Colonic mucosa (tissue), 4 donors: ENCODE measurements around the gene PARPBP. TPM values are rescaled to one million over a fixed set of nuclear protein-coding genes. Genes with fewer than 3 reads are reported as not detected.
"Not testable (repeated sequence)": the region's sequence is repeated elsewhere in the genome, so short reads cannot be mapped to it uniquely, and the experiment has no call there.

Experiments
- DNase-seq: peaks from one replicate; pipeline ENCODE4 v3.0.0-alpha.2; 2020
- H3K27ac ChIP-seq: fragments of 200-600 bp; one replicate; pipeline ENCODE4 v1.8.0; 2021
- H3K27me3 ChIP-seq: fragments of 200-600 bp; one replicate; pipeline ENCODE4 v1.8.0; 2021
- H3K36me3 ChIP-seq: fragments of 200-600 bp; one replicate; pipeline ENCODE4 v1.8.0; 2021
- H3K4me1 ChIP-seq: fragments of 200-600 bp; one replicate; pipeline ENCODE4 v1.8.0; 2021; ENCODE audit warnings: mild to moderate bottlenecking
- H3K4me3 ChIP-seq: fragments of 200-600 bp; one replicate; pipeline ENCODE4 v1.8.0; 2021
- H3K9ac ChIP-seq, 2 donors: one replicate each; pipeline ENCODE4 v1.7.0; 2013; ENCODE audit warnings: control low read depth in 2 of 2, low read depth in 2 of 2, low read length in 2 of 2
- H3K9me3 ChIP-seq: fragments of 200-600 bp; one replicate; pipeline ENCODE4 v1.8.0; 2021
- intact Hi-C: fragments of 100-400 bp; cut with DNase I; formaldehyde crosslinking; loops from one replicate; pipeline ENCODE4 v1.14.1; 2022
- total RNA-seq, 2 donors: library from RNA; stranded (reverse); fragmentation: NEBNext Ultra II Directional in 1 of 2; extraction: Animal tissue kit (Norgen Biotek cat#: 25700) in 1 of 2; gene quantifications; one replicate each; pipeline ENCODE4 v1.2.1, GENCODE V29; 2021
- TF ChIP-seq, protein P1 (sequence below): fragments of 200-600 bp; IDR thresholded peaks from one replicate; pipeline ENCODE4 v1.8.0; 2022; ENCODE audit warnings: antibody characterized with exemption, mild to moderate bottlenecking
- donor health status: healthy.
- donor health status: DM: no; HTN: no; CAD: no.
- donor health status: DM: no; HTN: no; CAD: no.

The PARPBP gene
- total RNA-seq, 2 donors from 2014 or later: 9.0 to 23.7 TPM

DNA sequence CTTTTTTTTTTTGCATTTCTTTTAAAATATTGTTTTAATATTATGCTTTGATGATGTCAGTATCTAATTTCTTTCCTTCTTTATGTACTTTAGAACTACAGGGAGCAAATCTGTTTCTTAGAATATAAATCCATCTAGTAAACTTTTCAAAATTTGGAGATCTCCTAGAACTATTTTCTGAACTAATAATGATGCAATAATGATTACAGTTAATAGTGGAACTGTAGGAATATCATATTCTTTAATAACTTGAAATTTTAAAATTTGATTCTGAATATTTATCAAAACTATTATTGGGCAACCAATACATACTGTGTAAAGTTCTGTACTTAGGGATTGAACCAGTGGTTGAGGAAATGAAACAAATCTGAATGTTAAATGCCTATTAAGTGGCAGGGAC, 100.8 kb downstream of the PARPBP start:
- DNase-seq: no peak
- Histone ChIP-seq H3K9ac (no peak overlapping the region), H3K27ac (no peak overlapping the region), H3K4me3 (no peak overlapping the region), H3K4me1 (no peaks in the 10 kb centered on the region), H3K27me3 (no peaks in the 10 kb centered on the region), H3K9me3 (no peaks in the 10 kb centered on the region), H3K36me3 (no peaks in the 10 kb centered on the region)
- intact Hi-C loops: no loop called here
- TF ChIP-seq, protein P1, sequence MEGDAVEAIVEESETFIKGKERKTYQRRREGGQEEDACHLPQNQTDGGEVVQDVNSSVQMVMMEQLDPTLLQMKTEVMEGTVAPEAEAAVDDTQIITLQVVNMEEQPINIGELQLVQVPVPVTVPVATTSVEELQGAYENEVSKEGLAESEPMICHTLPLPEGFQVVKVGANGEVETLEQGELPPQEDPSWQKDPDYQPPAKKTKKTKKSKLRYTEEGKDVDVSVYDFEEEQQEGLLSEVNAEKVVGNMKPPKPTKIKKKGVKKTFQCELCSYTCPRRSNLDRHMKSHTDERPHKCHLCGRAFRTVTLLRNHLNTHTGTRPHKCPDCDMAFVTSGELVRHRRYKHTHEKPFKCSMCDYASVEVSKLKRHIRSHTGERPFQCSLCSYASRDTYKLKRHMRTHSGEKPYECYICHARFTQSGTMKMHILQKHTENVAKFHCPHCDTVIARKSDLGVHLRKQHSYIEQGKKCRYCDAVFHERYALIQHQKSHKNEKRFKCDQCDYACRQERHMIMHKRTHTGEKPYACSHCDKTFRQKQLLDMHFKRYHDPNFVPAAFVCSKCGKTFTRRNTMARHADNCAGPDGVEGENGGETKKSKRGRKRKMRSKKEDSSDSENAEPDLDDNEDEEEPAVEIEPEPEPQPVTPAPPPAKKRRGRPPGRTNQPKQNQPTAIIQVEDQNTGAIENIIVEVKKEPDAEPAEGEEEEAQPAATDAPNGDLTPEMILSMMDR: no peak

DNA sequence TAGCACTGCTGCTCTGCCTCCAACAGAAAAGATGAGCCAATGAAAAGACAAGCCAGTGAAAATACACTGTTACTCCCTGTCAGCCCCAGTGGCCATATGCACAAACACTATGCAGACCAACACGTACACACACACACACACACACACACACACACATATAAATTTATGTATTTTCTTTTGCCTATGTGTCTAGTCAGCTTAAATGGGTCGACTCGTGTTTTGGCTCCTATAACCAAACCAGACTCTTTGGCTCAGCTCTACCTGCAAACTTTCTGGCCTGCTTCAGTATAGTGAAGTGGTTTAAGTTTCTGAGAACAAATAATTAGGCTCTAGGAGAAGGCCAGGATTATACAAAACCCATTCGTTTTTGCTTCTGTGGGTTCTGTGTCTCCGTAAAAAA, 108.0 kb downstream of the PARPBP start:
- H3K4me3 ChIP-seq: no peak overlapping the region
- no peaks in the 10 kb centered on the region for H3K27me3 ChIP-seq
- no peaks in the 10 kb centered on the region for H3K4me1 ChIP-seq
- TF ChIP-seq, protein P1: no peak
- H3K9ac ChIP-seq: no peak overlapping the region
- no peaks in the 10 kb centered on the region for H3K36me3 ChIP-seq
- no peaks in the 10 kb centered on the region for H3K9me3 ChIP-seq
- H3K27ac ChIP-seq: no peak overlapping the region
- intact Hi-C loops: no loop called here
- no peak for DNase-seq

DNA sequence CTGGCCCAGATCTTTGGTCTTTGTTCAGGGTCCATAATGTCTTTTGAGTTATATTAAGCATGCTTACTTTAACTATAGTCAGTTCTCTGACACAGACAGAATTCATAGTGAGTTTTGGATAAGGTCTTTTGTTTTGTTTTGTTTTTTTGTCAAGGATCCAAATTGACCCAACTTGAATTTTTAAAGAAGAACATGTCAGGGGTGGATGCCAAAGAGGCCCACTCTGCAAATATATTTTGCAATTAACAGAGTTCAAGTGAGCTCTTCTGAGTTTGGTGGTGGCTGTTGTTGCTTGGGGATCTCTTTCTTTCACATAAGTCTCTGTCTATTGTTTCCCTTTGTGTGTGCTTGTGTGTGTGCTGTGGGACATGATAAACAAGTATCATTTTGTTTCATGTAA, 112.1 kb downstream of the PARPBP start:
- intact Hi-C loops: no loop called here
- no peaks in the 10 kb centered on the region for H3K4me1 ChIP-seq
- TF ChIP-seq, protein P1: no peak
- H3K36me3 ChIP-seq: no peaks in the 10 kb centered on the region
- H3K4me3 ChIP-seq: no peak overlapping the region
- no peaks in the 10 kb centered on the region for H3K9me3 ChIP-seq
- no peak overlapping the region for H3K9ac ChIP-seq
- H3K27me3 ChIP-seq: no peaks in the 10 kb centered on the region
- DNase-seq: no peak
- H3K27ac ChIP-seq: no peak overlapping the region

DNA sequence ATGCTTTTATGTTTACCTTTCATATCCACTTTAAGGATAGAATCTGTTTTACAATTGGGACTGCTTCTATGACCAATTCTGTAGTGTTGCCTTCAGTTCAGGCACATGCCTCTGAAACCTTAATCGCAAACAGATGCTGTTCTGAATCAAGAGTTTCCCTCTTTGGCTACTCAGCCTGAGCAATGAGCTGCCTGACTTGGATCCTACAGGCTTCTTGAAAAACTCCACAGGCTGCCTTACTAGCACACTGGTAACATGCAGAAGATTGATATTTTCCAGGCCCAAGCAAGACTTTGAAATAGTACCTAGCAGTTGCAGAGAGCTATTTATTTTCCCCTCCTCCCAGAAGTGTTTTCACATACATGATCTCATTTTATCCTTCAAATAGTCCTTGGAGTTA, 112.5 kb downstream of the PARPBP start:
- DNase-seq: no peak
- Histone ChIP-seq H3K27ac (no peak overlapping the region), H3K9me3 (no peaks in the 10 kb centered on the region), H3K4me3 (no peak overlapping the region), H3K36me3 (no peaks in the 10 kb centered on the region), H3K9ac (no peak overlapping the region), H3K4me1 (no peaks in the 10 kb centered on the region), H3K27me3 (no peaks in the 10 kb centered on the region)
- intact Hi-C loops: no loop called here
- TF ChIP-seq, protein P1: no peak

DNA sequence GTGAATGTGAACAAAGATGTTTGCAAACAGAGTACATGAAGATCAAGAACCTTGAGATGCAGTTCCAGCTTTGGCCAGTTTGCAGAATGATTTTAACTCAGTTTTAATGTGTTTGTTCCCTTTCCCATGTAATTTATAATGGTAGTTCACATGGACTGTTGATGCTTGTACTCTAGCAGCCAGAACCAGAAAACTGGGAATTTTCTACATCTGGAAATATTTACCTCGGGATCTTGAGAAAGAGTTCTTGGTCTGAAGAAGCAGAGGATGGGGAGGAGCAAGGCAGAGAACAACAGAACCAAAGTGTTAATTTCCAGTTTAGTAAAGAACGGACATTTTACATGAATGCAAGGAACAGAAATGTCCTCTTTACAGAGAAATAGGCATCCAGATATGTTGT, 114.6 kb downstream of the PARPBP start:
- Histone ChIP-seq H3K9ac (no peak overlapping the region), H3K9me3 (no peaks in the 10 kb centered on the region), H3K4me1 (no peaks in the 10 kb centered on the region), H3K4me3 (no peak overlapping the region), H3K36me3 (no peaks in the 10 kb centered on the region), H3K27ac (no peak overlapping the region), H3K27me3 (no peaks in the 10 kb centered on the region)
- intact Hi-C loops: no loop called here
- TF ChIP-seq, protein P1: no peak
- DNase-seq: no peak

DNA sequence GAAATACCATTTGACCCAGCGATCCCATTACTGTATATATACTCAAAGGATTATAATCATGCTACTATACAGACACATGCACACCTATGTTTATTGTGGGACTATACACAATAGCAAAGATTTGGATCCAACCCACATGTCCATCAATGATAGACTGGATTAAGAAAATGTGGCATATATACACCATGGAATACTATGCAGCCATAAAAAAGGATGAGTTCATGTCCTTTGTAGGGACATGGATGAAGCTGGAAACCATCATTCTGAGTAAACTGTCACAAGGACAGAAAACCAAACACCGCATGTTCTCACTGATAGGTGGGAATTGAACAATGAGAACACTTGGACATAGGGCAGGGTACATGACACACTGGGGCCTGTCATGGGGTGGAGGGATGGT, 120.9 kb downstream of the PARPBP start:
- H3K4me3 ChIP-seq, H3K9me3 ChIP-seq, H3K27me3 ChIP-seq, H3K36me3 ChIP-seq, H3K9ac ChIP-seq, intact Hi-C loops, H3K27ac ChIP-seq, DNase-seq, H3K4me1 ChIP-seq: not testable (repeated sequence)

Other genes starting within 250 kb of the PARPBP start
- 10 to 100 TPM in 1 of 2 donors, 1 to 10 TPM in 1; 4.0 to 10.0 TPM for gene DRAM1, start 242.6 kb upstream of the PARPBP start, total RNA-seq
- 10 to 100 TPM; 26.8 to 30.6 TPM for gene WASHC3, start 58.2 kb upstream of the PARPBP start, total RNA-seq
- gene NUP37, start 69 bp upstream of the PARPBP start, total RNA-seq: 10 to 100 TPM; 25.6 to 49.9 TPM
- gene PMCH, start 77.7 kb downstream of the PARPBP start, total RNA-seq: not detected